ENCODE results near the gene RUFY4.

DNA sequence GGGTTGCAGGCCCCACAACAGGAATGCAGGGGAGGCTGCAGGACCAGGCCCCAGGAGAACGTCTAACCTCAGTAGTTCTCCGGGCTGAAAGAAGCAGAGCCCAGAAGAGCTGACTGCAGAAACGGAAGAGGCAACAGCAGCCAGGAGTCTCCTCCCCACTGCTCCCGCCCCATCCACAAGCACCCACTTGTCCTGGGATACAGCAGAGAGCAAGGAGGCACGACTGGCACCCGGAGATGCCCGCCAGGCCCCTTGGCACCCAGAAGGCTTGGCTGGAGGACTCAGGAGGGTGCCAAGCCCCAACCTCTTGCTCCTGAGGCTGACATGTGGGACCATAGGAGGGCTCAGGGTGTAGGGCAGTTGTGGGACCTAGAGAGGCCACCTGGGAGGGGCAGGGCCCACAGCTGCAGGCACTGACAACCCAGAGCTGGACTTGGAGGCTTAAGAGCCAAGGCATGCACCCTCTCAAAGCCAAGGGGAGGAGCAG lies 37.2 kb upstream of the RUFY4 start:
- TF ChIP-seq, protein P1, sequence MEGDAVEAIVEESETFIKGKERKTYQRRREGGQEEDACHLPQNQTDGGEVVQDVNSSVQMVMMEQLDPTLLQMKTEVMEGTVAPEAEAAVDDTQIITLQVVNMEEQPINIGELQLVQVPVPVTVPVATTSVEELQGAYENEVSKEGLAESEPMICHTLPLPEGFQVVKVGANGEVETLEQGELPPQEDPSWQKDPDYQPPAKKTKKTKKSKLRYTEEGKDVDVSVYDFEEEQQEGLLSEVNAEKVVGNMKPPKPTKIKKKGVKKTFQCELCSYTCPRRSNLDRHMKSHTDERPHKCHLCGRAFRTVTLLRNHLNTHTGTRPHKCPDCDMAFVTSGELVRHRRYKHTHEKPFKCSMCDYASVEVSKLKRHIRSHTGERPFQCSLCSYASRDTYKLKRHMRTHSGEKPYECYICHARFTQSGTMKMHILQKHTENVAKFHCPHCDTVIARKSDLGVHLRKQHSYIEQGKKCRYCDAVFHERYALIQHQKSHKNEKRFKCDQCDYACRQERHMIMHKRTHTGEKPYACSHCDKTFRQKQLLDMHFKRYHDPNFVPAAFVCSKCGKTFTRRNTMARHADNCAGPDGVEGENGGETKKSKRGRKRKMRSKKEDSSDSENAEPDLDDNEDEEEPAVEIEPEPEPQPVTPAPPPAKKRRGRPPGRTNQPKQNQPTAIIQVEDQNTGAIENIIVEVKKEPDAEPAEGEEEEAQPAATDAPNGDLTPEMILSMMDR (conservative IDR thresholded peaks at IDR 0.05 in 1 of 2, IDR thresholded peaks at IDR 0.05 in 1 of 2; ENCODE audit: low read depth in 1 of 2, low read length in 2 of 2): no peak
- no peak for TF ChIP-seq EZH2 (IDR thresholded peaks at IDR 0.05; ENCODE audit: low read length, missing control alignments)
